ENCODE results near the gene GMPR2. TPM values are rescaled to one million over a fixed set of nuclear protein-coding genes. Genes with fewer than 3 reads are reported as not detected.
A peak's percentile ranks its signal among the peaks of the same experiment; 100 is the strongest.

The GMPR2 gene
- total and polyA plus RNA-seq, 2 of the 13 experiments (the other 11 are each of a cell fraction or from before 2014, with no cell fraction given) = 210 to 273 TPM

- TF ChIP-seq DZIP1 (CRISPR knock-in tag; IDR thresholded peaks at IDR 0.05) (peak; percentile 70; the same call in 1 of the 2 replicates), ZNF260 (CRISPR knock-in tag; IDR thresholded peaks at IDR 0.05; ENCODE audit: borderline replicate concordance, low read depth) (0 out of 2 replicates have a peak, but pooled peaks have one; percentile 5)
Observed at GRCh38 chr14:24269910-24270536, 37.3 kb downstream of the GMPR2 start (continued).

GRCh38 chr14:24270537-24271133, 37.9 kb downstream of the GMPR2 start:
- Histone ChIP-seq H3K4me3 (replicated peaks in 1 of 3; ENCODE audit: insufficient read depth in 1 of 3, low read depth in 2 of 3, low read length in 3 of 3) (peak overlapping the region; percentile 78 to 96 (median 78)), H3K4me2 (ENCODE audit: low read depth, low read length) (peak overlapping the region; percentile 97), H3K27me3 (ENCODE audit: control insufficient read depth in 1 of 2, insufficient read depth in 2 of 2, low read length in 2 of 2) (no peaks in the 10 kb centered on the region; a peak in 1 of 5 replicates), H3K9me3 (ENCODE audit: low read length) (no peaks in the 10 kb centered on the region), H3K9ac (ENCODE audit: insufficient read depth, low read depth, low read length) (peak overlapping the region; percentile 98), H2AFZ (ENCODE audit: low read length) (peak overlapping the region; percentile 11), H3K79me2 (ENCODE audit: insufficient read depth, low read length) (peaks cover 5% of the 10 kb centered on the region), H3K4me1 (ENCODE audit: insufficient read depth, low read length) (peaks cover 22% of the 10 kb centered on the region), H4K20me1 (ENCODE audit: insufficient read depth, low read length) (no peaks in the 10 kb centered on the region), H3K27ac (ENCODE audit: extremely low read length, insufficient read depth, low read length) (peak overlapping the region; percentile 92), H3K36me3 (replicated peaks in 1 of 2; ENCODE audit: control insufficient read depth in 1 of 2, insufficient read depth in 2 of 2, low read length in 2 of 2) (peaks cover 19 to 32% of the 10 kb centered on the region in 2 experiments; a peak in 4 of 5 replicates)
- no peak for DNase-seq (ENCODE audit: low spot score)
- intact Hi-C loops (cut with micrococcal nuclease; ENCODE audit: unreplicated experiment) (loop anchor here (1.0 to 2.0 kb wide), 4 partner anchors 18 to 54 kb away; partner anchors contain the start of gene MDP1), in situ Hi-C loops (cut with HindIII; ENCODE audit: extremely low pct_ligation_motif_present, low pct_unique_long_range_greater_than_20kb) (no loop called here)
- POLR2A ChIA-PET = interaction anchor here (0.6 to 16.5 kb wide), 53 partner anchors 10 to 1433 kb away, joined by 3 to 435 read pairs (median 7); partner anchors contain the start of genes AJUBA, BCL2L2, CARMIL3 and CBLN3
- BruUV-seq (replicated peaks) = no TSS peak
- FAIRE-seq = no peak
- CTCF ChIA-PET (ENCODE audit: low intra/inter-chr PET ratio, low total read pairs) = interaction anchor here (0.6 to 2.8 kb wide), 4 partner anchors 27 to 75 kb away, joined by 3 to 33 read pairs (median 10); partner anchors contain the start of genes MDP1 and TINF2
- 17% methylated on average over 13 of the region's 13 CpGs for WGBS (ENCODE audit: low lambda C conversion rate)
- peak; percentile 57 for ATAC-seq
- TF ChIP-seq ZNF530 (CRISPR knock-in tag; IDR thresholded peaks at IDR 0.05; ENCODE audit: low read depth) (no peak), ZNF746 (CRISPR knock-in tag; IDR thresholded peaks at IDR 0.05) (peak; percentile 78; the same call in 1 of the 2 replicates), ZNF44 (CRISPR knock-in tag; IDR thresholded peaks at IDR 0.05) (peak; percentile 92), SUZ12 (IDR thresholded peaks at IDR 0.05; ENCODE audit: low read depth, low read length) (no peak), ZMAT3 (CRISPR knock-in tag; conservative IDR thresholded peaks at IDR 0.05) (no peak), SMAD9 (CRISPR knock-in tag; IDR thresholded peaks at IDR 0.05) (peak; percentile 77; the same call in 1 of the 2 replicates), ZMYM3 (CRISPR knock-in tag; IDR thresholded peaks at IDR 0.05) (peak; percentile 99), ZNF879 (CRISPR knock-in tag; IDR thresholded peaks at IDR 0.05) (0 out of 2 replicates have a peak, but pooled peaks have one; percentile 1), KLF6 (CRISPR knock-in tag; IDR thresholded peaks at IDR 0.05) (no peak), E2F2 (CRISPR knock-in tag; IDR thresholded peaks at IDR 0.05; ENCODE audit: borderline replicate concordance) (peak; percentile 37; the same call in 1 of the 2 replicates), ZBTB1 (CRISPR knock-in tag; IDR thresholded peaks at IDR 0.05; ENCODE audit: borderline replicate concordance) (no peak), TEAD3 (CRISPR knock-in tag; optimal IDR thresholded peaks at IDR 0.05; ENCODE audit: borderline replicate concordance) (no peak), SRY (CRISPR knock-in tag; IDR thresholded peaks at IDR 0.05) (no peak), RXRA (CRISPR knock-in tag; IDR thresholded peaks at IDR 0.05) (0 out of 2 replicates have a peak, but pooled peaks have one; percentile 51), ZNF598 (CRISPR knock-in tag; IDR thresholded peaks at IDR 0.05; ENCODE audit: borderline replicate concordance) (peak; percentile 68; the same call in 1 of the 2 replicates), ZNF256 (CRISPR knock-in tag; conservative IDR thresholded peaks at IDR 0.05) (no peak; the same call in 1 of the 2 replicates), ZNF550 (CRISPR knock-in tag; IDR thresholded peaks at IDR 0.05; ENCODE audit: borderline replicate concordance) (peak; percentile 7; the same call in 1 of the 2 replicates)
